NAMALWA (cell line): Measurements from ENCODE around the gene FMNL3.
A peak's percentile ranks its signal among the peaks of the same experiment; 100 is the strongest.

Source experiments
- DNase-seq: peaks from one replicate; pipeline ENCODE4 v3.0.0-alpha.2; 2015; ENCODE audit warnings: low spot score

FMNL3 gene

DNA sequence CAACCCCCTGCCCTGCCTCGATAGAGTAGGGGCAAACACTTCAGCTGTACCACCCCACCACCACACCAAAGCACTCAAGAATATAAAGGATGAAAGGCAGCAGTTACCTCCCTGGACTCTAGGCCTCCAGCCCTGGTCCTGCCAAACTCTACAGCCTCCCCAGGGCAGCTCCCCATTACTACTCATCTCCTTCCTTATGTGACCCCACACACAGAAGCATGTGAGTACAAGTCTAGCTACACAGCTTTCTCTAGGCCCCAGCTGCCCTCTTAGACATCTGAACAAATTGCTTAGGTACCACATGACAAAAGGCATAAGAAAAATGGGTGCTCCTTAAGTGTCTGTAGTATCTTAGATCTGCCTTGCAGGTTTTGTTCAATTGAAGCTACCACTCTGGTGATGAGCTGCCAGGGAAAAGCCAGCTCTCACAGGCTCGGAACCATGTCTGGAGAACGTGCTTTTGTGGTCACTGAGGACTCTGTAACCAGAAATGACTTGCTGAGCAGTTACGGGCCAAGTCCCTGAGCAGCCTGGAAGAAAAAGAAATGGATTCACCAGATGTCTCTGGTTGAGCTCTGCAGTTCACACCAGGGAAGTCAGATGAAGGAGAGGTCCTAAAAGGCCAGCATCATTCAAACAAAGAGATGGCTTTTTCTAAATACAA is 32.8 kb downstream of the FMNL3 start:
- no peak for DNase-seq

DNA sequence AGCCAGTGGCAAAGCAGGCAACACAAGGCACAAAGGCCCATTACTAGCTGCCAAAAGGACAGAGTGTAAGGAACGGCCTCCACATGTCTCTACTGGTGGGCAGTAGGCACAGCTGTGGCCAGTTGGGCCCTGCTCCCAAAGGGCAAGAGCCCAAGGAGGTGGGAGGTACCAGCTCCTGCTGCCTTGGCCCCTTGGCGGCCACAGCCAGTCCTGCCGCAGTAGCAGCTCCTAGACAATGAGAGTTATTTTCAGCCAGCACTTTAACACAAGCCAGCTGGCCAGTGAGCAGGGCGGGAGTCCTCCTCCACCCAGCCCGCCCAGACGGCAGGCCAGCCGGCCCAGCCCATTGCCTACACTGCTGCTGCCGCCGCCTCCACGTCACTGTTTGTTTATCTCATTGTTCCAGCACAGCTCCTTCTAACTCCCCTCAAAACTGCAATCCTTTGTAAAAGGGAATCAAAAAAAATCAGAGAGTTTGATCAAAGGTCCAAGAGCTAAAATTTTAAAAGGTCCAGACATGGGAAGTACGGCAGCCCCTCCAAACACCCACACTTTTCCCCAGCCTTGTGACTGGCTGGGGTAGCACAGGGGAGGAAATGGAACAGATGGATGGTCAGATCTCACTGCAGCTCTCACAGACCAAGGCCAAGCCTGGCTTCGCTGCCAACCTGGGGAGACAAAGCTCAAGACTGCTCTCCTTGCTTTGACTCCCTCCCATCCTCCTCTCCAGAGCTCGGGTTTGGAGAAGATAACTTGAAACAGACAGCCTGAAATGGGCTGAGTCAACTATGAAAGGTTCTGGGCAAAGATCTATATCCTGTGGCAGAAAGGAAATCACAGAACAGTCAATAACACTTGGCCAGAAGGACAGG is 33.5 kb downstream of the FMNL3 start:
- DNase-seq, result no peak

DNA sequence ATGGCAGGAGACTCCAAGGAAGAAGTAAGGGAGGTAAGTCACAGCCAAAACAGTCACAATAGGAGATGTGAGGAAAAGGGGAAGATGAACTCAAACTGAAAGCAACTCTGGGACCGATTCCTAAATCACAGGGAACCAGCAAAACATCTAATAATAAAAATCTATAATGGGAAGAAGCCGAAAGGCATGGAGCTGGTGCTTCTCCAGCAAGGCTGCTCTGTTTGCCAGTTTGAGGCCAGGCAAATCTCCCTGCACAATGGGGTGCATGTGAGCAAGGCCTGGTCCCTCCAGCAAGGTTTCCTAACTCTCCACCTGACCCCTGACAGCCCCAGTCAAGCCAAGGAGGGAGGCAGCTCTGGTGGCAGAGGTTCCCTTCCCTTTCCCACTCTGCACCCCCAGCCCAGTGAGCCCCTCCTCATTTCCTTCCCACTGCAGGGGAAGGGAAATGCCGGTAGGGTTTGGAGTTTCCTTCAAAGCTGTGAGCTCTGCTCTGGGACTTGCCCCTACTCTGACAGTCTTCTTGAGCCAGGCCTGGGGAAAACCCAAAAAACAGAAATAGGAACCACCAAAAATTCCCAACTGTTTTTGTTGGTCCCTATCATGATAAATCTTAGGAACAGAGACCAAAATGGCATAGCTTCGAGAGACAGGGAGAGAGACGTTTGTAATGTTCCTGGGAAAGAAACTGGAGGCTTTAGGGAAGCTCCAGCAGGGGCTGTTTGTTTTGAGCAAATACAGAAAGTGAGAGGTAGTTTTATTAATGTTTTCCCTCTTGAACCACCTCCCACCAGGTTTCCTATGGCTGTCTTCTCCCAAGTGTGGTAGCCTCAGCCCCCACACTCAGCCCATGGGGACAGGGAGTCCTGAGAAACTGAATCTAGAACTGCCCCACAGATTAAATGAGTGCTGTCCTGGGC is 34.6 kb downstream of the FMNL3 start:
- DNase-seq, result no peak

DNA sequence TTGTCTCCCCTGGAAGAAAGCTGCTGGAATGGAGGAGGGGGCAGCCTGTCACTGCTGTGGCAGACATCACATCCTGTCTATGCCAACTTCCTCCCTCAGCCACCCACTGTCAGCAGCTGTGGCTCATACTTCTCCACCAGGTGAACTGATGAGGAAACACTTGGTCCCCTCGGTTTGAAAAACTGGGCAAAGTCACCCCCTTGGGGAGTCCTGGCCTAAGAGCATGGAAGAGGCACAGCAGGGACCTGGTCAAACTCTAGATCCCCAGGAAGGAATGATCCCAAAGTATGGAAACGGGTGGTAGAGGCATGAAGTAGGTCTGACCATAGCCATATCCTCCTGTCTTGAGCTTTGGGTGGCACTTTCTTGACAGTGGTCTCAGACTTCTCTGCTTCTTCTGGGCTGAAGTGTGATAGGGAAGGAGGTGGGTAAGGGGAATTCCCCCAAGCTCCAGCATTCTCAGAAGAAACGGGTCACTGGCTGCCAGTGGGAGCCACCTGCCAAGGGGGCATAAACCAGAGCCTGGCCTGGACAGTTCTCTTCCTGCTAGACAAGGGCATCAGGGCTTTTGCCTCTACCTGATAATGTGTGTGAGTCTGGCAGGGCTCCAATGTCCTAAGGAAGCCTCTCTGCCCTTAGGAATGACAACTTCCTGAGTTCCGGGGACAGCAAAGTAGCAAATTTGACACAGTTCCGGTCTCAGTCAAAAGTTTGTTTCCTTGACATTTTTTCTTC is 36.0 kb downstream of the FMNL3 start:
- DNase-seq, result peak; percentile 37

DNA sequence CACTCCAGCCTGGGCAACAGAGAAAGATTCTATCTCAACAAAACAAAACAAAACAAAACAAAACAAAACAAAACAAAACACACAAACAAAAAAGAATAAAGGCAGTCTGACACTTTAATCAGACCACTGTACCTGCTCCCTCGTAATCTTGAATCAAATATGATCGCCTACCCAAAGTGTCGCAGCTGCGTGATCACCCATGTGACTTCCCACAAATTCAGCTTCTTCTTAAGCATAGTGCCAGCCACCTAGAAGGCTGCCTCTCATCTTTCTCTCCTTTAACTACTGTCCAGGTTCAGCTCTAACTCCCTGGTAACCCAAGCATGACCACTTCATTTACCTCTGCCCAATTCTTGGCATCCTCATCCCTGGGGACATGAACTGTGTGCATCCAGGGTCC is 37.4 kb downstream of the FMNL3 start:
- DNase-seq, result no peak

DNA sequence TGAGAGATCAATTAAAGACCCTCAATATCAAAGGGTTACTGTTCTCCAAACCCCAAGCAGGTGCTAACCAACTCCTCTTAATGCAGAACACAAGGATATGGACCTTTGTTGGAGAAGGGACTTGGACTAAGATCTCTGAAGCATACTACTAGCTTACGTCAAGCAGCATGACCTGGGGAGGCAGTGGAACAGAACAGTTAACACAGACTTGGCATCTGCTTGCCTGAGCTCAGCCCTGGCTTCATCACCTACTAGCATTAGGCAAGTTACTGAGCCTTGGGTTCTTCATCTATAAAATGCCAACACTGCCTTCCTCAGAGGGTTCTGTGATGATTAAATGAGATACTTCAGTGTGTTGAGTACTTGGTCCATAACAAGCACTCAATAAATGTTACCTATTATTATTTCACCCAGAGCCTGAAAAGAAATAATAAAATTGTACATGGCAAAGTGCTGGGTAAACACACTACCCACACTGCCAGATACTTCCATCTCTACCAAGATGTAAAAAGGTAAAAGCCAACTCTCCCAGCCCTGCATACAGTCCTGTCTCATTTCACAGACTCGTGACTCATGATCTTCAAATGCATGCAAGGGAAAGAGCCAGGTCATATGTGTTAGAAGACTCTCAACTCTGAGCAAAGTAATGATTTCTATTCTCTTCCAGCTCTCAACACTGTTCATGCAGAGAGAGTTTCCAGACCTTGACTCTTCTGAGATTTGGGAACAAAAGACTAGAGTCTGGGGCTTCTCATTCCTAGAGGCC is 39.7 kb downstream of the FMNL3 start:
- no peak for DNase-seq

DNA sequence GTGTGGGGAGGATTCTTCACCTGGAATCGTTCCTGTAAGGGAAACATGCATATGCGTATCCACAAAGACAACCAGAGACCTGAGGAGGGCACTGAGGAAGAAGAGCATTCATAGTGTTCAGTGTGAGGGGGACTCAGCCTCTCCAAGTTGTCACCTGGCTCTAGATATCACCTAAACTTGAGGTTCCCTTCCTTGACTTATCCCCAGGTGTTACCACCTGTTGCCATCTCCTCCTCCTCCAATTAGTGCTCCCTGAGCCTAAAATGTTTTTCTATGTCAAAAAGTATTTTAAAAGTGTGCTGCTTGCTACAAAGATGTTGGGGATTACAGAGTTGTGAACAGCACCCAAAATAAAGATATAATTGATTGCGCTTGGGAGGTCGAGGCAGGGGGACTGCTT is 41.0 kb downstream of the FMNL3 start:
- DNase-seq, result no peak

DNA sequence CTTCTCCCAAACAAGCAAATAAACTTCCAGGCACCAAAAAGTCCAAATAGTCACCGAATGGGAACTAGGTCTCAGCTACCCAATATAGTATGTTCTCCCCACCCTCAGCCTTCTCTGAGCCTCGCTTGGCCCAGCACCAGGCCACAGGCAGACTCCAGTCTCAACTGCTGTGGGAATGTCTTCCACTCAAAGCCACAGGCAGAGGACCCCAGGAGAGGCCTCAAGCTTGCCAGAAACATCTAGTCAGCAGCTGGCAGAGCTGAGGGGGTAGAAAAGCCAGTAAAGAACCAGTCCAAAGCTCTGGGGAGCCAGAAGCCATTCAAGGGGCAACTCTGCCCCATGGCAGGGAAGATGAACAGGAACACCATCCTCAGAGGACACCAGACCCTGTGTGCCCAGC is 41.8 kb downstream of the FMNL3 start:
- no peak for DNase-seq

DNA sequence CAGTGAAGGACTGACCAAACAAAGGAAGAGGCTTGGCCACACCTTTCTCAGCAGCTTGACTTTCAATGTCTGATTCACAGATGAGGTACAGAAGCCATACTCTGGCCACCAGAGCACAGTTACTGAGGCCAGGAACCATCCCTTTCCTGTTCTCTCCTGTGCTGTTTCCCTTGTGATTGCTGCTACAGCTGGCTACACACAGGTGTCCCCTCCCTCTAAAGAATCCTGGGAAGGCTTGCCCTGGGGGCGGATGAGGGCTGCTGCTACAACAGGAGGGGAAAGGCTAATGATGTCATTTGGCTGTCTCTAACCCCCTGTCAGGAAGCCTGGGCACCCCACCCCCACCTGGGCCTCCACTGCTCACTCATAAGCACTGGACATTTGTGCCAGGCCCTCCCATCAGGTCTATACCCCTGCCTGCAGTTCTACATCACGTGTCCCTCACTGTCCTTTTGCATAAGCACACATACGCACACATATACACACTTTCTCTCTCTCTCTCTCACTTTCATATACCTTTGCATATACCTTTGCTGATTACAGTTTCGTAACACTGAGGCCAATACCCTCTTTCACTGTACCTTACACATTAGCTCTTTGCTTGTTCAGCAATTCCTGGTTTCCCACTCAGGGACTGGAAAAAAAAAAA is 42.5 kb downstream of the FMNL3 start:
- no peak for DNase-seq

DNA sequence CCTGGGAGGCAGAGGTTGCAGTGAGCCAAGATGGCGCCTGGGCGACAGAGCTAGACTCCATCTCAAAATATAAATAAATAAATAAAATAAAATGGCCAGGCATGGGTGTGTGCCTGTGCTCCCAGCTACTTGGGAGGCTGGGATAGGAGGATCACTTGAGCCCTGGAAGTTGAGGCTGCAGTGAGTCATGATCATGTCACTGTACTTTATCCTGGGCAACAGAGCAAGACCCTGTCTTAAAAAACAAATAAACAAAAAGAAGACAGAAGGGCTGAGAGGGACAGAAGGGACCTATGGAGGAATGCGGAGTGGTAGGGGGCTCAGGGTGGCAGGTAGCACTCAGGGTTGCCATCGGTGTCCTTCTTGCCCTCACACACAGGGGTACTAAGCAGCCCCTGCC is 43.0 kb downstream of the FMNL3 start:
- DNase-seq, result no peak

DNA sequence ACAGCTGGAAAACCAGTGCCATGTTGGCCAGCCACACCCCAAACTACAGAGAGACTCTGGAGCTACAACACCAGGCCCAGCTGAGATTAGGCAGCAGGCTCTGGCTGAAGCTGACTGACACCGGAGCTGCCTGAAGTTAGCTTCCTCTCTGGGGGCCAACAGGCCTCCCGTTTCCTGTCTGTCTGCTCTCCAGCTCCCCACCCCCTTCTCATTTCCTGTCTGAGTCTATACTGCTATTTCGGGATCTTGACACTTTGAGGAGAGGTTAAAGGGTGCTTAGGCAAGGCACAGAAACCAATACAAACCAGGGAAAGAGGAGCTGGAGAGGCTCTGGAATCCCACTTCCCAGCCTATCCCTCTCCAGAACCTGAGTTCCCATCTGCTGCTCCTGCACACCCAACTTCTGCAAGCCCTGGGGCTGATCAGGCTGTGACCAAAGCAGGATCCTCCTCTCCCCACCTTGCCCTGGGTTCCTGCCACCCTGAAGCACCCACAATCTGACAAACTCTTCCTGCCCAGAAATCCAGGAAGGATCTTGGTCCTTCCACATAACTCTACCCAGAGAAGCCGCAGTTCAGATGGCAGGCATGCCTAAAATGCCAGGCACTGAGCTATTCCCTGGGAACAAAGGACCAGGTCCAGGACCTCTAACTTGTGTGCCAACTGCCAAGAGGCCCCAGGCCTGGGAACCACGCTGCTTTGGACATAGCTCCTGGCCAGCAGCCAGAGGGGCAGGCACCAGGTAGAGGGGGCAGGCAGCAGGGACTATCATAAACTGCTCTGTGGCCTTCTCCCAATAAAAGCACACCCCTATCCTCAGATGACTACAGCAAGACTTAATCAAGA is 44.0 kb downstream of the FMNL3 start:
- peak; percentile 75 for DNase-seq

DNA sequence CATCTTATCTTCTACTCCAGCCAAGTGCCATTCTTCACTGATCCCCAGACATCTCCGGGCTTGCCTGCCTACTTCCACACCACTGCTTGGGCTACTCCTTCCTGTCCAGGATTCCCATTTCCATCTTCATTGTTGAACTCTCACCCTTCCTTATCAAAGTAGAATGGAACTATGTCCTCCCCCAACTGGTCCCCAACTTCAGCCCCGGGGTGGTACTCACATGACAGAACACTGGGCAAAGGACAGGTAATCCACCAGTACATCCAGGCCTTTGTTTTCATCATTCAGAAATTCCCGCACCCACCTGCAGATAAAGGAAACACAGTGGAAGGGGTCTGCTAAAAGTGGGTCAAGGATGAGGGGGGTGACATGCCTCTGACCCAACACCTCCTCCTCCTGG is 45.5 kb downstream of the FMNL3 start:
- no peak for DNase-seq

DNA sequence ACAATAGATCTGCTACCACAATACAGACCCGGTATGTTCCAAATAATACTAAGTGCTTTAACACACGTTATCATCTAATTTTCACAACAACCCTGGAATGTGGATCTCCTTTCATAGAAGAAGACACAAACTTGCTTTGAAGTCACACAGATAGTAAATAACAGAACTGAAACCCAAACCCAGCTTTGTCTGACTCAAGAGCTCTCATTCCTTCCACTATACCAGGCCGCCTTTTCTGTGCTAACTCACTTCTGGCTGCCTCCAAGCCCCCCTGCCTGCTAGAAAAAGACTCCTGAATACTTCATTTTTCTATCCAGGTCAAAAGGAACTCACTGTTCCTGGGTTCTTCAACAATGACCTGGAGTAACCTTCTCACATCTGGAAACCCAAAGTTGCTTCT is 46.0 kb downstream of the FMNL3 start:
- DNase-seq, result peak; percentile 22

DNA sequence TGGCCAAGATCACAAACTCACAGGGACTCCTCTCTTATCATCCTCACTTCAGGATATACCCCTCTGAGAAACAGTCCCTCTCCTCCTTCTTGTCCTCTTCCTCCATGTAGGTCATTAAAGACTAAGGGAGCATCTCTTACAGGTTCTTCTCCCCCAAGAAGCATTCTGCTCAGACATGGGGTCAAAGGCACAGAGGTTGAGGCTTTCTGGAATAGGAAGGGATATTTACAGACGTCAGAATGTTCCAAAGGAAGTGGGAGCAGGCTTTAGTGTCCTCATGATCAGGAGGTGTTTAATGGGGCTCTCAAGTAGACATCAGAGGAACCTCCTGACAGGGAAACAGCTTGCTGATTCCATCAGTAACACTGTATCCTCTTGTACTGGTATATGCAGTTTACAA is 47.5 kb downstream of the FMNL3 start:
- DNase-seq, result no peak

DNA sequence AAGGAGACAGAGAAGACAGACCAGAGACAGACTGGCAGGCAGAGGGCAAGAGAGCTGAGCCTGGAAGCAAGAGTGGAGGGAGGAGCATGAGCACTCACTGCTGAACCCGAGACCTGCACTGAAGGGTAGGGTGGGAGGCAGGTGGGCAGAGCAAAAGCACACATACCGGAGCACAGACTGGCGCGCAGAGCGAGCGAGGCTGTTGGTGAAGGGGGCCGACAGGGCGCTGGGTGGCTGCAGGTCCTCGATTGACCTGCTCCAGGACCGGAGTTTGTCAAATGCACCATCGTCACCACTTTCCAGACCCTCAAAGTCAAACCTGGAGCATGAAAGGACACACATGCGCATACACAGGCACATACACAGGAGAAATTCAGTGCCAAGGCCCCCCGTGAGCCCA is 48.9 kb downstream of the FMNL3 start:
- no peak for DNase-seq

DNA sequence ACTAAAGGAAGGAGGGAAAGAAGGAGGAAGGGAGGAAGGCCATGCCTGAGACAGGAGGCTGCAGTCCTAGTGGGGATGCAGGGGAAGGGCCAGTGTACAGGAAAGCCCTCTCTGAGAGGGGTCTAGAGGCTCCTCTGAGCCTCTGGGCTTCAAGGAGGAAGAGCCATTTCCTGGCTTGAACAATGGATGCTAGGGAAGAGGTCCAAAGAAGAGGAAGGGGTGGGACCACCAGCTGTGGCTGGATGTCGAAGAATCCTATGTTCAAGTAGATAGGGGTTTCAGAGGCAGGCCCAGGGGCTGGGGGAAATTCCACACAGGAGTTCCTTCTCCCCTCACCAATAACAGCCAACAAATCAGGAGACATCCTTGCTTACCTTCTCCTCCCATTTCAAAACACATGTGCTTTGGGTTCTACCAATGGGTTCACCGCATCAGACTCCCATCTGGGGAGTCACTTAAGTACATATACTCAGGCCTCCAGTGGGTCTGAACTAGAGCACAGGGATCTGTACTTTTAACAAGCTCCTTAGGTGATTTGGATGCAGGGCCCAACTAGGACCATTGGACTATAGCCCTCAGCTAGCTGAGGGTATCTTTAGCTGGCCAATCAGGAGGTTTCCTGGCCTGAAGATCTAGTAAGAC is 51.5 kb downstream of the FMNL3 start:
- DNase-seq, result no peak

DNA sequence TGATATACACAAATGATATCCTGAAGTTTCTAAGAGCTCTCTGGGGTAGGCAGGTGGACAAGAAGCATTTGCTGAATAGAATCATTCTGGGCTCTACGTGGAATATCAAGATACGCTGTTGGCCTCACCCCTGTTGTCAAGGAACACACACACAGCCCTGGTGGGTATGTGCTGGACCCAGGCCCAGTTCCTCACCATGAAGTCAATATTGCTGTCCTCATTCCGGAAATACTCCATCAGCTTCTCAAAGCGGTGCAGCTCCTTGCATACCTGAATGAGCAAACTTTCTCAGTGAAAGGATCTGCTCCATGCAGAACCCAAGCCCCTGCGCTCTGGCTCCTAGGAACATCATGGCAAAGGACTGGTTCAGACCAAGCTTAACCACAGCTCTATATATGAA is 52.5 kb downstream of the FMNL3 start:
- no peak for DNase-seq

DNA sequence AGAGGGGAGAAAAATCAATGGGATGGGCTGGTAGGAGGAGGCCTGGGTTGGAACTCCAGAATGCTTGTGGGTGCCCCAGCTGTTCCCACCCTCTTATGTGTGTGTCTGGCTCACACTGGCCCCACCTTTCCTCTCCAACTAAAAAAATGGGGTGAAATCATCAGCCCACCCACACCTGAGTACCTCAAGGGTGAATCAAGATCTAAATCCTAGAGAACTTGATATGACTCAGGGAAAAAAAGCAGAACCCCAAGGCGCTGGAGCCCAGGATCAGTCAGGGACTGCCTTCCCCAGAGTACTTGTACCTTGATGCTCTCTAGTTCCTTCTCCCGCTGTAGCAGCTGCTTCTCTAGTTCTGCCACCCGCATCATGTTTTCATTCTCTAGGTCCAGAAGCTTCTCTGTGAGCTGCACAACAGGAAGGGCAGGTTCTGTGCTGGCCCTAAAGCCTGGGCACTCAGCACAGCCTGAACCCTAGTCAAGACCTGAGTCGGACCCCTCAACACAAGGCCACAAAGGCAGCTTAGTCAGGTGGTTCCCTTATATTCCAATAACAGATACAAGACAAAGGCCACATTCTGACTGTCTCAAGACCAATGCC is 54.2 kb downstream of the FMNL3 start:
- no peak for DNase-seq

DNA sequence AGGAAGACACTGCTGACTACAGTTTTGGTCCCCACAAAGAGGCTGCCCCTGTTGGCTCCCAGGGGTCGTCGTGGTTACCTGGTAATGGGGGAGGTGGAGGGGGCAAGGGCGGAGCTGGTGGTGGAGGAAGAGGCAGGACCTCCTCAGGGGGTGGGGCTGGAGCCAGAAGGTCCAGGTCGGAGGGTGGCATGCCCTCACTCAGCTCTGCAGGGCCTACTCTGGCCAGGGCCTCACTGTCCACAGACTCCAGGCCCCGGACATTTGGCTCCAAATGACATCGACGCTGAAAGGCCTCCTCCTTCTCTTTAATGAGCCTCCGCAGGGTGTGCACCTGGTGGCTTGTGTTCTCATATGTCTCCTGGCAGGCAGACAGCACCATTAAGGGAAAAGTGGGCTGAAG is 55.4 kb downstream of the FMNL3 start:
- DNase-seq, result no peak
